CD4-positive, alpha-beta T cell treated with Interleukin-4 for 4 hours (primary cell): ENCODE measurements around the gene GCAT.

Experiments
- DNase-seq: peaks from one replicate; pipeline ENCODE4 v3.0.0-alpha.2; 2020

The GCAT gene

DNA sequence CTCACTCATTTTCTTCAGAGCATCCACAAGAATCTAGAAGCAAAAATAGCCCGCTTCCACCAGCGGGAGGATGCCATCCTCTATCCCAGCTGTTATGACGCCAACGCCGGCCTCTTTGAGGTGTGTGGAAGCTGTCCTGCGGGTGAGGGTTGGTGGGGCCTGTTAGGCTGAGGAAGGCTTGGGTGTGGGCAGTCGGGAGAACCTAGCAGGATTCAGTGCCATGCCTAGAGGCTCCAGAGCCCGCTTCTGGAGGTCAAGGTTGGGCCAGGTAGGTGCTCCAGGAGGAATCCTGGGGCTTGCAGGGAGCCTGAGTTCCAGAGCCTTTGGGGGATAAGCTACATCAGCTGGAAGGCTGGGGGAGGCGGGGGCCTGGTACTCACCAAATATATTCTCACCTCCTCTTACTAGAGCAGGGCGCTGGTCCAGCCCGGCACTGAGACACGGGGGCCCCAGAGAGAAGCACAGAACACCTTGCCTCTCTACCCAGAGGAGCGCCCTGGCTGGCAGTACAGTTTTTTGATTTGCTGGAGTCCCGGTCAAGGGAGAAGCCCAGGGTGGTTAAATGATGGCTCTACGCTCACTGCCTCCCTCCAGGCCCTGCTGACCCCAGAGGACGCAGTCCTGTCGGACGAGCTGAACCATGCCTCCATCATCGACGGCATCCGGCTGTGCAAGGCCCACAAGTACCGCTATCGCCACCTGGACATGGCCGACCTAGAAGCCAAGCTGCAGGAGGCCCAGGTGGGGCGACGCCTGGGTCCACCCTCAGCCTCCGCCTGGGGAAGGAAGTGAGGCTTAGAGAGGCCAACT, 5.3 kb downstream of the GCAT start:
- DNase-seq: no peak

DNA sequence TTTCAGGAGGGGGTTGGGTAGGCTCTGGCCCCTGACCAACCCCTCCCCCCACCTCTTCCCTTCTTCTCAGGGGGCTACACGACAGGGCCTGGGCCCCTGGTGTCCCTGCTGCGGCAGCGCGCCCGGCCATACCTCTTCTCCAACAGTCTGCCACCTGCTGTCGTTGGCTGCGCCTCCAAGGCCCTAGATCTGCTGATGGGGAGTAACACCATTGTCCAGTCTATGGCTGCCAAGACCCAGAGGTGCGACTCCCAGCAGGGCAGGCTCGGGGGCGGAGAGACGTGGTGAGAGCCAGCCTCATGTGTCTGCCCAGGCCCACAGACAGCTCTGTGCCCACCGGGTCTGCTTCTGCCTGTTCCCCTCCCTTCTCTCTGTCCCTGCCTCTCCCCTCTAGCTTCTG, 7.9 kb downstream of the GCAT start:
- no peak for DNase-seq

DNA sequence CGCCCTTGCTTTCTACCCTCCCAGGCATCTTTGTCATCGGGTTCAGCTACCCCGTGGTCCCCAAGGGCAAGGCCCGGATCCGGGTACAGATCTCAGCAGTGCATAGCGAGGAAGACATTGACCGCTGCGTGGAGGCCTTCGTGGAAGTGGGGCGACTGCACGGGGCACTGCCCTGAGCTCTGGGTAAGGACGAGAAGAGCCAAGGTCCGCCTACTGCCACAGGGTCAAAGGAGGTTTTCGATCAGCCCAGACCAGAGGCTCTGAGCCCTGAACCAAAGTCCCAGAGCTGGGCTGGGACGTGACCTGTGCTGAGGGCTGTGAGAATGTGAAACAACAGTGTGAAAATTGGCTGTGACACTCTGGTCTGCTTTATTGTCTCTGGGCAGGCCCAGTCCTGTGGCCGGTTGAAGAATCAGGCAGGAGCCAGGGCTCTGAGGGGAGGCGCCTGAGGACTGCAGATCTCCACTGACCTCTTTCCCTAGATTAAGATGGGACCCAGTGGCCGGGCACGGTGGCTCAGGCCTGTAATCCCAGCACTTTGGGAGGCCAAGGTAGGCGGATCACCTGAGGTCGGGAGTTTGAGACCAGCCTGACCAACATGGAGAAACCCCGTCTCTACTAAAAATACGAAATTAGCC, 8.9 kb downstream of the GCAT start:
- DNase-seq: no peak

DNA sequence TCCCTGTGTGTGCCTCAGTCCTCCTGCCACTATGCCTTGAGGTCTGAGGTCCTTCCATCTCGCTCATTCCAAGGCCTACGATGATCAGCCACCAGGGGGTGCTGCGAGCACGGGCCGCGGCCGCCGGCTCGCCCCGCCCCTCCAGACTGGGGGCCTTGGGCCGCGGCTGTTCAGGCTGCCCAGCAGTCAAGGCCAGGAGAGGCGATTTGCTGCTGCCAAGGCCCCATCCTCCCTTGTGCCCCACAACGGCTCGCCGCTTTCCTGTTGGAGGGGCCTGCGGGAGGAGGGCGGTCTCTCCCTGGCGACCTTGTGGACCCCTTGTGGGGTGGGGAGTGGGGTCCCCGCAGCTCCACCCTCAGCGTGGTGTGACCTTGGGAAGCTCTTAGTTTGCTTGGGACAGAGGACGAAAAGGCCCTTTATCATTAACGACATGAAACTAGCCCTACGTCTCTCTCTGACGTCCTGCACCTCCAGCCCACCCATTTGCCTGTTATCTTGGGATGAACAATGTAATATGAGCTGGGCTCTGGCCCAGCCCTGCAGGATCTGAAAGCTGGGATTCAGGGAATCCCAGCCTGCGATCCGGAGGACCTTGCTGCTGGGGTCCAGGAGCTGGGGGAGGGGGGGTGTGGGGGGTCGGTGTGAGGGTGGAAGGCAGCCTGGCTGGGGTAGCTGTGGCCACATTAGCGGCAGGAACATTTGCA, 10.1 kb downstream of the GCAT start:
- peak; percentile 64 for DNase-seq

DNA sequence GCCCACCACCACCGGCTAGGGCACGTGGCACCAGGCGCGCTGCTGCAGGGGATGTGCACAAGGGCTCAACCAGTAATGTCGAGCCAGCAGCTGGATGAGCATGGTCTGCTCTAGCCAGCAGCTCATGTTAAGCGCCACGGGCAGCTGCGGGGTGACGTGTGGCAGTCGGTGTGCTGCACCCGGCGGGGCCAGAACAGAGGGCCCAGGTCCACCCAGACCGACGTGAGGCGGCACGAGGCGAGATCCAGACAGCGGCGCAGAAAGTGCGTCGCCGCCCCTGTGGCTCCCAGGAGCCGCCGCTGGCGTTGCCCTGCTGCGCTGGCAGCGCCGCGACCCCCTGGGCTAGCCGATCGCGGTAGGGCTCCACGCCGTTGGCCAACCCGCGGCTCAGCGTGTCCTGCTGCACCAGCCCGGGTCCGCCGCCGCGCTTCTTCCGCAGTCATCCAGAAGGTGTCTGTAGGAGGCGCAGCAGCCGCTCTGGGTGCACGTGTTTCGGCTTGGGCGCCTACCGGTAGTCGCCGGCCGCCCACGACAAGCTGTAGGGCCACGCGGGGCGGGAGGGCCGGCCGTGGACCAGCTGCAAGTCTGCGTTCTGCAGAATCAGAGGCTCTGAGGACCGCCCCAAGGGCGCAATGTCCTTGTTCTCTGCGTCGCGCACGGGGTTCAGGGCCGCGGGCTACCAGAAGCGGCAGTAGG, 10.8 kb downstream of the GCAT start:
- peak; percentile 52 for DNase-seq

DNA sequence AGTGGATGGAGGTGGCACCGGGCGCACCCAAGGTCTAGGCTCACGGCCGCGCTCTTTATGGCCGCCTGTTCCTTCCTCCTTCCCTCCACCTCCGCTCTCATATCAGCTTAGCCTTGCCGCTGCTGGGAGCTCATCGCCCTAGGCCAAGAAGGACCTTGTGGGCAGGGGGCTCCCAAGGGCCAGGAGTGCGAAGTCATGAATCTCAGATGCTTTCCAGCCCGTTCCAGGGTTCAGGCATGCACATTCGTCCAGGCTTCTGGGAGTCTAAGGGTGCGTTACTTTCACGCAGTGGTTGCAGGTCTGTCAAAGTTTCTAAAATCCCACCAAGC, 11.3 kb downstream of the GCAT start:
- no peak for DNase-seq

DNA sequence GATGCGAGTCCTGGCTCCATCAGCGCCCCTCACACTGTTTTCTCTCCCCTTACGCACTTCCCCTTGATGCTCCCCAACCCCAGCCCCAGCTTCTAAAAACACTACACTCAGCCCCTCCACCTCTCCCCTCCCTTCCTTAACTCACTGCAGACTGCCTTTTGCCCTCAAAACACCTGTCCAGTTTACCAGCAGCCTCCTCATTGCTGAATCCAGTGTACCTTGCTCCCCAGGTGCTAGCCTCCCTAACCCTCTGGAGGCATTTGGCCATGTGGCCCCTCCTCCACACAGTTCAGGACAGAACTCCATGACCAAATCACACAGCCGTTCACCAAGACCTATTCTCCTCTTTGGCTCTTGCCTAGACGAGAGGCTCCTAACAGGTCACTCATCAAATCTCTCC, 12.6 kb downstream of the GCAT start:
- no peak for DNase-seq

DNA sequence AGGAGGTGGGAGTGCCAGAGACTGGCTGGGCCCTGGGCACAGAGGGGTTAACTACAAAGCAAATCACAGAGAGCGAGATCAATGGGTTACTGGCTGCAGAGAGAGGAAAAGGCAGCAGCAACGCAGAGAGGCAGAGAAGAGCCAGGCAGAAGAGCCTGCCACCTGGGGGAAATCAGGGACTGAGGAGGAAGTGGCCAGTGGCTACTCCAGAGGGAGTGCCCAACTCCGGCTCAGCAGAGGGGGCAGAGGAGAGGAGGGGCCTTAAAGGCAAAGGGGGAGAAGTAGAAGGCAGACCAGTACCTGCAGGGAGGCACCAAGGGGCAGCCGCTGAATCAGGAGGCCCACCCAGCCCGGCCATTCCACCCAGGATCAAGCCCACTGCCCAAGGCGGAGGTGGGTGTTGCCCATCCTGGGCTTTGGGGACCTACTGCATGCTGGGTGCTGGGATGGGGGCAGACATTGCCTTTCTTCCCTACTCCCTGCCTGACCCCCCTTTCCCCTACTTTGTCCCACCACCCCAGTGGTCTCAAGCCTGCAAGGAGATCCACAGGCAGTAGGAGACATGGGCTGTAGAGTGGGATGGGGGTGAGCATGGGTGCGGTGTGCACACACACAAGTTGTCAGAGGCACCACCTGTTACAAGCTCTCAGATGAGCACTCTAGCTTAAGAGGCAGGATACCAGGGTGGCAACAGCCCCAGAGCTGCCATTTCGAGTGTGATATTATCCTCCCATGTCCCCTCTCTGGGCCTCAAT, 14.5 kb downstream of the GCAT start:
- no peak for DNase-seq

DNA sequence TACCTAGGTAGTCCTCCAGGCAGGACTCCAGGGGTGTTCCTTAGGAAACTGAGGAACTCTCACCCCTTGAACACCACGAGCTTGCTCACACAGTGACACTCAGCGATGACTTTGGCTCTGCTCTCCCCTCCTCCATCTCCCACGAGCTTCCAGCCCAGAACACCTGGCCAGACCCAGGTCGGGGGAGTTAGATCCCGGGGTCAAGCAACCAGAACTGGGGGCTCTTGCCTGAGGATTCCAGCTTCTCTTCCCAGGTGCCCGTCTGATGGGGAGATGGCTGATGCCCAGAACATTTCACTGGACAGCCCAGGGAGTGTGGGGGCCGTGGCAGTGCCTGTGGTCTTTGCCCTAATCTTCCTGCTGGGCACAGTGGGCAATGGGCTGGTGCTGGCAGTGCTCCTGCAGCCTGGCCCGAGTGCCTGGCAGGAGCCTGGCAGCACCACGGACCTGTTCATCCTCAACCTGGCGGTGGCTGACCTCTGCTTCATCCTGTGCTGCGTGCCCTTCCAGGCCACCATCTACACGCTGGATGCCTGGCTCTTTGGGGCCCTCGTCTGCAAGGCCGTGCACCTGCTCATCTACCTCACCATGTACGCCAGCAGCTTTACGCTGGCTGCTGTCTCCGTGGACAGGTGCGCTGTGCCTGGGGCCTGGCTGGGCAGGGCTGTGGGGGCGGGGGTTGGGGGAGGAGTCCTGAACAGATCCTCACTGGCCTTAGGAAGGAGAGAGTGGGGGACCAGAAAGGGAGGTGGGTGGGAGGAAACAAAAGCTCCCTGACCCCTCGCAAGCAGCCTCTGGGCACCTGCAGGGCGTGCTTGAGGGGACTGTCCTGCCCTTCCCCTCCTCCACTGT, 15.6 kb downstream of the GCAT start, which contains the start of gene GALR3:
Gene GALR3, plus strand, starts transcription at position 249 of the 852 bp plus-strand sequence. Its CDS starts 25 bp downstream, at position 274.
- no peak for DNase-seq

DNA sequence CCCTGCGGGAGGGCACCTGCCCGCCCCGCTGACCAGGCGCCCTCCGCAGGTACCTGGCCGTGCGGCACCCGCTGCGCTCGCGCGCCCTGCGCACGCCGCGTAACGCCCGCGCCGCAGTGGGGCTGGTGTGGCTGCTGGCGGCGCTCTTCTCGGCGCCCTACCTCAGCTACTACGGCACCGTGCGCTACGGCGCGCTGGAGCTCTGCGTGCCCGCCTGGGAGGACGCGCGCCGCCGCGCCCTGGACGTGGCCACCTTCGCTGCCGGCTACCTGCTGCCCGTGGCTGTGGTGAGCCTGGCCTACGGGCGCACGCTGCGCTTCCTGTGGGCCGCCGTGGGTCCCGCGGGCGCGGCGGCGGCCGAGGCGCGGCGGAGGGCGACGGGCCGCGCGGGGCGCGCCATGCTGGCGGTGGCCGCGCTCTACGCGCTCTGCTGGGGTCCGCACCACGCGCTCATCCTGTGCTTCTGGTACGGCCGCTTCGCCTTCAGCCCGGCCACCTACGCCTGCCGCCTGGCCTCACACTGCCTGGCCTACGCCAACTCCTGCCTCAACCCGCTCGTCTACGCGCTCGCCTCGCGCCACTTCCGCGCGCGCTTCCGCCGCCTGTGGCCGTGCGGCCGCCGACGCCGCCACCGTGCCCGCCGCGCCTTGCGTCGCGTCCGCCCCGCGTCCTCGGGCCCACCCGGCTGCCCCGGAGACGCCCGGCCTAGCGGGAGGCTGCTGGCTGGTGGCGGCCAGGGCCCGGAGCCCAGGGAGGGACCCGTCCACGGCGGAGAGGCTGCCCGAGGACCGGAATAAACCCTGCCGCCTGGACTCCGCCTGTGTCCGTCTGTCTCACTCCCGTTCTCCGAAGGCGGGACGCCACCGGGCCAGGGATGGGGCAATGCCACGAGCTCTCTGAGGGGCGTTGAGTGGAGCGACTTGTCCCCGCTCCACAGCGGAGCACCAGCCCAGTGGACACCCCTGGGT, 17.2 kb downstream of the GCAT start:
- no peak for DNase-seq

DNA sequence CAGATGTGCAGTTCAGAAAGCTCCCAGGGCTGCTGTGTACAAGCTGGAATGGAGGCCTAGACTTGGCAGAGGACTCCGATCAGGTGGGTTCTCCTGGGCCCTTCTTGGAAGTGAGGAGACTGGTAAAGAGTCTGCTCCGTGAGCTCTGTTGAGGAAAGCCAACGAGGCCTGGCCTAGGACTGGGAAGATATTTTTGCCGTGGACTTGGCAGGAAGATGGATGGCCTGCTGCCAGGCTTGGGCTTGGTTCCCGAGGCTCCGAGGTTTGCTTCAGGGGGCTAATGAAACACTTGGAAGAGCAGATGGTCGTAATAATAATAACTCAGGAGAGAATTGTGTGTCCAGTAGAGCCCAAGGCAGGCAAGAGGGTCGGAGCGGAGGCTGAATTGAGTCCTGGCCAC, 19.3 kb downstream of the GCAT start:
- no peak for DNase-seq

DNA sequence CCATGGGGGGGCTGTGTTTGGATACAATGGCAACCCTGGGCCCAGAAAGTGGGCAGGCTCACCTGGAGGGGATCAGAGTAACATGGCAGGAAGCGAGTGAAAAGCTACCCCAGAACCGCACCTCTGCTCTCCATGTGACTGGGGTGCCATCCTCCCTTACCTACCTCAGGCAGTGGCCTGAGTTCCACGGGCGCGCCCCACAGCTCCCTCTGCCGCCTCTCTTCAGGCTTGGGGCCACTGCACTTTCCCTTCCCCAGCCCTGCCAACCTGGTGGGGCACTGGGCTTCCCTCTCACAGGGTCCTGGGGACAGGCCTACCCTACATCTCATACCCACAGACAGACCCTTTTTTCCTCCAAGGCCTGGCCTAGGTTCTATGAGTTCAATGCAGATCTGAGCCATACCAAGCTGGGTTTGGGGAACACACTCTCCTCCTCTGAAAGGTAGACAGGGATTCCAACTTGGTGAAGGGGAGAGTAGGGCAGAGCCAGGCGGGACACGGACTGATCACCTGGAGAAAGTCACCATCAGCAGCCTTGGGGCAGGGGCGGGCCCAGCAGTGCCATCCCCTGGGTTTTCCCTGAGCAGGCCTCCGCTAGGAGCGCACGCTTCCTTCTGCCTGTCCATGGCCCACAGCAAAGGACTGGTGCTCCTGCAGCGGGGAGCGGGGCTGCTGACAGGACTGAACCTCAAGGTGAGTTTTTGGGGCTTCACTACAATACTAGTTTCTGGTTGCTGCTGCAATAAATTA, 22.5 kb downstream of the GCAT start:
- no peak for DNase-seq

DNA sequence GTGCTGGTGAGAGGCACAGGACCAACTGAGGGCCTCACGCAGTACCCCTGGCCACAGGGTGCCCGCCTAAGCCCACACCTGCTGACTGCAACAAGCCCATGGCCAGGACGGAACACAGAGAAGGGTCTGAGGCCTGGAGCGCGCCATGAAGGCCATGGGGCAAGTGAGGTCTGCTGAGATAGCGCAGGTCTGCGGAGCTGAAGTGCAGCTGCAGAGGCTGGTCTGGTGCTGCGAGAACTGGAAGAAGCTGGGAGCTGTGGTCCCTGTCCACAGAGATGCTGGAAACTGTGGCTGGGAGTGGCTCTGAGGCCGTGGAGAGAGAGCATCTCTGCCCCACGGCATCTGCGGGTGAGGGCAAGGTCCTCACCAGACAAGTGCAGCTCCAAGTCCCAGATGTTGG, 23.7 kb downstream of the GCAT start:
- DNase-seq: no peak

DNA sequence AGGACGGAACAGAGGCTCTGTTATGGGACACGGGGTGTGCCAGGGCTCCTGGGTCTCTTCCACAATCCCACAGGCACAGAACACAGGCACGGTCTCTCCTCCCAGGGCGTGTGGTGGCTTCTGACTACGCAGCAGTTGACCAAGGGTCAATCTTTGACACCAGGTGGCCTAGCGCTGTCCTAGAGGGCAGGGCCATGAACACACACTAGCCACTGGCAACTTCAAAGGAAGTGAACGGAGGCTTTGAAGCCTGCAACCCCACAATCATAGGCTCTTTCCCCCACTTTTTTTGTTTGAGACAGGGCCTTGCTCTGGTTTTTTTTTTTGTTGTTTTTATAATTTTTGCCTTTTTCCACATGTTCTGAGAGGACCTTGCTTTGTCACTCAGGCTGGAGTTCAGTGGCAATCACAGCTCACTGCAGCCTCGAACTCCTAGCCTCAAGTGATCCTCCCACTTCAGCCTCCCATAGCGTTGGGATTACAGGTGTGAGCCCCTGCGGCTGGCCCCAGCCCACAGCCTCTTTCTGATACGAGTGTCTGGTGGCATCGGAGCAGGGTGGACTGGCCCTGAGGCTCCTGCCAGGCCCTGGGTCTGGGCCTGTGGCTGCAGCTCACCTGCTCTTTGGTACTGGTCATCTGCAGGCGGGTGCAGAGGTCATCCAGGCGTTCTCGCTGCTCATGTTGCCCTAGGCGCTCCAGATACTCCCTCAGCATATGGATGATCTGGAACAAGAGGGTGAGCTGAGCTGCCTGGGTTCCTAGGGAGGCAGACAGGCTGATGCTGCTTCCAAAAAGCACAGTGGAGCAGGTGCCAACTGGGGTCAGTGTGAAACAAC, 24.5 kb downstream of the GCAT start:
- no peak for DNase-seq

DNA sequence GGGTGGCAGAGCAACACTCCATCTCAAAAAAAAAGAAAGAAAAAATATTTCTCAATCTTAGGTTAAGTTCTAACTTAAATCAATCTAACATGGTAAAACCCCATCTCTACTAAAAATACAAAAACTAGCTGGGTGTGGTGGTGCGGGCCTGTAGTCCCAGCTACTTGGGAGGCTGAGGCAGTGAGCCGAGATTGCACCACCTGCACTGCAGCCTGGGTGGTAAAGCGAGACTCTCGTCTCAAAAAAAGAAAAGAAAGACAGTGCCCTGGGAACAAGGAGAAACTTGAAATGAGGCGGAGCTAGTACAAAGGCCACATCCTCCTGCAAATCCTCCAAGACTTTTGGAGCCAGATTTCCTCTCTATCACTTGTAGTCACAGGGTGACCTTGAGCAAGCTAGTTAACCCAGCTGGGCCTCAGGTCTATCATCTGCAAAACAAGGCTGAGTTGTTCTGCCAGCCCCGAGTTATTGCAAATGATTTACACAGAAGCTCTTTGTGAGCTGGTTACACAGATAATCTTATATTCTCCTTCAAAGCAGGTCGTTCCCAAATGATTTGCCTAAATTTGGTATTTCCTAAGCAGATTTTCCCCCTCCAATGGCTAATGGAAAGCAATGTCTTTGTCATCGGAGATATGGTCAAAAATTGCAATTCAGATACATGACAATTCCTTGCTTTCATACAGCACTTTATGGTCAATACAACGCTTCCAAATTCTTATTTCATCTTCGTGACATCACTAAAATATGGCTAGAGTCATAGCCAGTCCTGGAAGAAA, 34.5 kb downstream of the GCAT start:
- DNase-seq: no peak

DNA sequence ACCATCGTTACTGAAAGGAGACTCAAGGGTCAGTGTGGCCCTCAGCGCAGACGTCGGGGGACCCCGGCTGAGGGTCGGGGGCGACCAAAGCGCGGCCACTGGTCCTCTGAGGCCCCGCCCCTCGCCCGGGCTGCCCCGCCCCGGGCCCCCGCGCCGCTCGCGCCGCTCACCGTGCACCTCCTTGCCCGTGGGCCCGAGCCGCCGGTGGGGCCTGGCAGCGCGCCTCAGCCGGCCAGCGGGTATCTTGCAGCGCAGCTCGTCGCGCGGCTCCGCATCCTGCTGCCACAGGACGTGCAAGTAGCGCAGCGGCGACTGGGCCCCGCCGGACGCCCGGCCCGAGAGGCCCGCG, 36.0 kb downstream of the GCAT start:
- peak; percentile 24 for DNase-seq

DNA sequence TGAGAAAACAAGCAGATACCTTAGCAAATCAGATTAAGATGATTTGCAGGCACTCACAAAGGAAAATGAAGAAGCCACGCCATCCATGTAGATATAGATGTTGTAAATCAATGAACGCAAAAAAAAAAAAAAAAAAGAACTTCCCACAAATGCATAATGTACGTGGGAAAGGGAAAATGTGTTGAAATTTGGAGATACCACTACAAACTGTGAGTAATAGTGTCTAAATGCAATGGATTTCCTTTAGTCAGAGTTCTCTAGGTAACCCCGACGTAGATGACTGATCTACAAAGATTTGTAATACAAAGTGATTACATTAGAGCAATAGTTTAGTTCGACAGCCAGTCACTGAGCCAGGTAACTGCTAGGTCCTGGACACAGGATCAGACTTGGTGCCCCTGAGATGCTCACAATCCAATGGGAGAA, 37.2 kb downstream of the GCAT start:
- DNase-seq: no peak

DNA sequence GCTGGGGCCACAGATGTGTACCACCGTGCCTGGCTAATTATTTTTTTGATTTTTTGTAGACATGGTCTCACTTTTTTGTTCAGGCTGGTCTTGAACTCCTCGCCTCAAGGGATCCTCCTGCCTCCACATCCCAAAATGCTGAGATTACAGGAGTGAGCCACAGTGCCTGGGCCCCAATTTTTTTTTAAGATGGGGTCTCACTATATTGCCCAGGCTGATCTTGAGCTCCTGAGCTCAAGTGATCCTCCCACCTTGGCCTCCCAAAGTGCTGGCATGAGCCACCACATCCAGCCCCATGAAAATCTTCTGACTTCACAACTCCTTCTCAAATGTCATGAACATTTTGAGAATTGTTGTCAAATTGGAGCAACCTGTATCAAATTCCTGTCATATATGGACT, 38.7 kb downstream of the GCAT start:
- no peak for DNase-seq
